Spinal cord (tissue), 4 donors: ENCODE results near the gene LIN7C. TPM values are rescaled to one million over a fixed set of nuclear protein-coding genes. Genes with fewer than 3 reads are reported as not detected.

Experiments
- polyA plus RNA-seq, 2 donors: library from polyadenylated mRNA; unstranded; fragments of 120-200 nt; gene quantifications; one replicate each; pipeline ENCODE4 v1.2.1, GENCODE V29; 2013; ENCODE audit not compliant: insufficient read length in 2 of 2
- small RNA-seq: library from RNA; depleted of rRNA; stranded (forward); fragments of <200 nt; gene quantifications from one replicate; pipeline ENCODE3, GENCODE V24; 2014; ENCODE audit warnings: low replicate concordance
- total RNA-seq, 2 donors: library from RNA; depleted of rRNA in 1 of 2; stranded (reverse); fragments of 120-200 nt in 1 of 2; fragments of >200 nt in 1 of 2; gene quantifications; one replicate each; pipeline versions ENCODE4 v1.2.3 to v1.2.4, GENCODE V29; 2013 to 2014

LIN7C gene
- total and polyA plus RNA-seq, 4 donors = 34.3 to 167 (median 63.1) TPM

Small RNAs within 50 kb of the gene (small RNA-seq; reads per million reads assigned to genes)
- not detected for gene AC100771.1
- not detected for gene MIR8087
- gene RNA5SP339 = not detected

Other genes starting within 250 kb of the LIN7C start
- 10 to 100 TPM in 1 of 2 donors, 1 to 10 TPM in 1; 9.0 to 13.9 TPM for gene CCDC34, start 143.6 kb downstream of the LIN7C start, total RNA-seq
- 10 to 100 TPM; 16.3 to 22.9 TPM for gene CCDC34, start 143.6 kb downstream of the LIN7C start, polyA plus RNA-seq
- gene LGR4, start 34.0 kb downstream of the LIN7C start, total RNA-seq = 10 to 100 TPM; 33.9 to 65.7 TPM
- gene LGR4, start 34.0 kb downstream of the LIN7C start, polyA plus RNA-seq = 10 to 100 TPM; 27.7 to 47.3 TPM
- 1 to 10 TPM; 2.7 to 3.5 TPM for gene BDNF, start 193.7 kb upstream of the LIN7C start, total RNA-seq
- 1 to 10 TPM; 1.9 to 2.0 TPM for gene BDNF, start 193.7 kb upstream of the LIN7C start, polyA plus RNA-seq